Measurements from ENCODE around the gene KDSR. TPM values are rescaled to one million over a fixed set of nuclear protein-coding genes. Genes with fewer than 3 reads are reported as not detected.

The KDSR gene
- 35.0 to 41.7 TPM (median 37.8 TPM) in 5 replicates for total RNA-seq (2022; extraction: Qiagen RNA extraction; ENCODE audit: low read depth)

DNA sequence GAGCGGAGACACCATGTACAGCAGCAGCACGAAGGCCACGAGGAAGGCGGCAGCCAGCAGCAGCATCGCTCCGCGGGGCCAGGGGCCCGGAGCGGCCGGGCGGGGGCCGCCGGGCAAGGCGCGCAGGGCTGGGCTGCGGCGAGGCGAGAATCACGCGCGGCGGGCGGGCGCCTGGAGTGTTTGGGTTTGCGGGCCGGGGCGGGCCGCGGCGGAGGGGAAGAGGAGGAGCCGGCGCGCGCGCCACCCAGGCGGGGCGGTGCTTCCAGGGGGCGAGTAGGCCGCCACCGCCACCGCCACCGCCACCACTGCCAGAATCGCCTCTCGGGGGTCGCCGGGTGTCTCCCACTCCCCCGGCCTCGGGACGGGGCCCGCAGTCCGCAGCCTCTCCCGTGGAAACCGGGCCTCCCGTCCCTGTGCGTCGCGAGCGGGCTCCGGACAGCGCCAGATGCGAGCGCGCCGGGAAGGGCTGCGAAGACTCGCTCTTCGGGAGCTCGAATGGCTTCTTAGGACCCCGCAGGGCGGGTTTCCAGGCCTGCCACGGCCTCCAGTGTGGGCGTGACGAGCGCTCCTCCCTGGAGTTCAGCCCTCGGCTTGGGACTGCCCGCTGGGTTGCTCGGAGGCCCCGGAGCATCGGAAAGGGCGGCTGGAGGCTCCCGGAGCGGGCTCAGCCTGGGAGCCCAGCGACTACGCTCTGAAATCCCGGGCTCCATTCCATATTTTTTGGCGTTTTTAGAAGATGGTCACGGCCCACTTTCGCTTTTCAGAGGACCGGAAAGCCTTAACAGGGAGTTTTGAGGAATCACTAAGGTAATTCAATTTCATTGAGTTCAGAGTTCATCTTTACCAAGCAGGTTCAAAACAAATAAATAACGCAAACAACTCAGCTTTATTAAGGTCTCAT, at the start of gene KDSR:
KDSR (minus strand) TSS at position 154 of the 901 bp plus-strand sequence; CDS start at position 66, 88 bp downstream.

GRCh38 chr18:63319383-63320122, 47.5 kb downstream of the KDSR start, which contains the start of gene BCL2:
Gene BCL2, minus strand, starts transcription at chr18:63319769.

Other genes with a start within 250 kb of the KDSR start
- 0.44 to 0.66 TPM (median 0.49 TPM) in 5 replicates for gene BCL2, start 47.4 kb downstream of the KDSR start, total RNA-seq (2022; extraction: Qiagen RNA extraction; ENCODE audit: low read depth)
- gene VPS4B, start 55.3 kb upstream of the KDSR start, total RNA-seq (2022; extraction: Qiagen RNA extraction; ENCODE audit: low read depth) = 16.4 to 22.1 TPM (median 20.3 TPM) in 5 replicates
- 0.07 to 0.13 TPM (median 0.10 TPM) in 4 of 5 replicates, not detected in the other for gene SERPINB5, start 109.8 kb upstream of the KDSR start, total RNA-seq (2022; extraction: Qiagen RNA extraction; ENCODE audit: low read depth)
- gene SERPINB12, start 175.2 kb upstream of the KDSR start, total RNA-seq (2022; extraction: Qiagen RNA extraction; ENCODE audit: low read depth) = not detected in 5 replicates
- gene SERPINB13, start 220.1 kb upstream of the KDSR start, total RNA-seq (2022; extraction: Qiagen RNA extraction; ENCODE audit: low read depth) = not detected in 5 replicates

All from A549 treated with GW870086 at 1 μM for 4 hours (cell line).